GM21825 (cell line): Measurements from ENCODE around the gene MED13L.

Experiments
- ATAC-seq: cut with Tn5 transposase; IDR thresholded peaks from one replicate; pipeline ENCODE4 v1.9.1; 2021; ENCODE audit warnings: mild to moderate bottlenecking, moderate library complexity; ENCODE audit not compliant: unreplicated experiment

MED13L gene

DNA sequence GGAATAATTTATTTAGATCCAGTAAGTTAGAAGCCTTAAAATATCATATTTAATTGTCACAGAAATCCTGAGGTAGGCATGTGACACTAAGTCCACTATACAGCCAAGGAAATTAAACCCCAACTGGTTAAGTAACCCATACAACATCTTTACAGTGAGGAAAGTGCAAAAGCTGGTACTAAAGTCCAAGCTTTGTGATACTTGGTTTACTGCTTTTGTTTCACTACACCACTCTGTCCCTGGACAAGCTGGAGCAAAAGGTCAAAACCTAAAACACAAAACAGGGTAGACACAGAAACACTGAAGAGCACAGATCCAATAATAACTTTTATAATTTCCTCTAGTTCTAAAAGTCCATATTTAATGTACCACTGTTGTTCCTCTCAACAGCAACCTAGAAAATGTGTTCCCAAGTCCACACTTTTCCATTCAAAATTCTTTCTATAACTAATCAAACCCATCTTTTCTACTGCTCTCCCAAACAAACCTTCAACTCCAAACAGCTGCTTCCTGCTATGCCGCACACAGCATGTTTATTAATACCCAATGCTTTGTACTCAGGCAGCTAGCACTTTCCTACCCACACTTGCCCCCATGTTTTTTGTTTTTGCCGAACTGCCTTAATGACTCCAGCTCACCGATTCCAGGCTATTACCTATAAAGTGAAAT lies 90.9 kb downstream of the MED13L start:
- ATAC-seq, result no peak

DNA sequence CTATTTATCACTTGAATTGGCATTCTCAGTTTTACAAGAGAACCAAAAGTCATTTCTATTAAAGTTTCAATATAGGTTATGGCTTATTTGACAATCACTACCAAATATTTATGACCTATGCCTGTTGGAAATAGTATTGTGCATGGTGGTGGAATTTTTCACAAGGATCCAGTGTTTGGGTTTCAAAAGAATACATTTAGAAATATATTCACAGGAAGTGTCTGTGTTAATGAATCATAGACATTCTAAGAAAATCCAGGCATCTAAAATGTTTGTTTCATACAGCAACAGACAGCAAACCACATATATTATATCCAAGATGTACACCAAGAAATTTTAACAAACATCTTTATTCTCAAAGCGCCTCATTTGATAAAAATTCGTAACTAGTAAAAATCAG lies 92.7 kb downstream of the MED13L start:
- ATAC-seq, result no peak

GRCh38 chr12:116183741-116184141 lies 93.8 kb downstream of the MED13L start:
- no peak for ATAC-seq

- ATAC-seq, result no peak
Measured at GRCh38 chr12:116182359-116183063, 95.0 kb downstream of the MED13L start.

- no peak for ATAC-seq
Measured at GRCh38 chr12:116180448-116180847, 97.0 kb downstream of the MED13L start.

- ATAC-seq, result no peak
Measured at GRCh38 chr12:116179384-116179783, 98.1 kb downstream of the MED13L start.

- ATAC-seq, result no peak
Measured at GRCh38 chr12:116177017-116177416, 100.5 kb downstream of the MED13L start.

DNA sequence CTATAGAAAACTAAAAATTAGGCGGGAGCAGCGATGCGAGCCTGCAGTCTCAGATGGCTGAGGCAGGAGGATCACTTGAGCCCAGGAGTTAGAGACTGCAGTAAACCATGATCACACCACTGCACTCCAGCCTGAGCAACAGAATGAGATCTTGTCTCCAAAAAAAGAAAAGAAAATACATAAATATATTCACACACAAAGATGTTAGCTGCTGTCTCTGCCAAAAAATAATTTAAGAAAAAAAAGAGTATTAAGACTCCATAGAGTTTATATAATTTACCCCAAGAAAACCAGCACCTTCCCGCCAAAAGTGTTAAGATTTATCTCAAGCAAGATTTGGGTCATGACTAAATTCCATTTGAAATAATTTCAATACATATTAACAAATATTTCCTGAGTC lies 102.6 kb downstream of the MED13L start:
- ATAC-seq, result no peak

DNA sequence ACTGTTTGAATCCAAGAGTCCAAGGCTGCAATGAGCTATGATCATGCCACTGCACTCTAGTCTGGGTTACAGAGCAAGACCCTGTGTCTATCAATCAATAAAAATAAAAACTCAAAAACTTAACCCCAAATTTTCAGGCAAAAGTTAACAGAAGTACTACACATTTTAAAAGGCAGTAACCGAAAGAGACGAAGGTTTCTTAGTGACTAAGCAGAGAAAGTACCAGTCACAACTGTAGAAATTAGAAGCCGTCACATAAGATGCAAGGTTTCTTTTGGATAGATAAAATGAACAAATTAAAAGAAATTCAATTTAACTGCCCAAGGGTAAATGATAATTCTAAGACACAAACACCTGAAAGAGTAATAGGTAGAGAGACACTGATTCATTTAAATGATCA lies 103.5 kb downstream of the MED13L start:
- no peak for ATAC-seq

DNA sequence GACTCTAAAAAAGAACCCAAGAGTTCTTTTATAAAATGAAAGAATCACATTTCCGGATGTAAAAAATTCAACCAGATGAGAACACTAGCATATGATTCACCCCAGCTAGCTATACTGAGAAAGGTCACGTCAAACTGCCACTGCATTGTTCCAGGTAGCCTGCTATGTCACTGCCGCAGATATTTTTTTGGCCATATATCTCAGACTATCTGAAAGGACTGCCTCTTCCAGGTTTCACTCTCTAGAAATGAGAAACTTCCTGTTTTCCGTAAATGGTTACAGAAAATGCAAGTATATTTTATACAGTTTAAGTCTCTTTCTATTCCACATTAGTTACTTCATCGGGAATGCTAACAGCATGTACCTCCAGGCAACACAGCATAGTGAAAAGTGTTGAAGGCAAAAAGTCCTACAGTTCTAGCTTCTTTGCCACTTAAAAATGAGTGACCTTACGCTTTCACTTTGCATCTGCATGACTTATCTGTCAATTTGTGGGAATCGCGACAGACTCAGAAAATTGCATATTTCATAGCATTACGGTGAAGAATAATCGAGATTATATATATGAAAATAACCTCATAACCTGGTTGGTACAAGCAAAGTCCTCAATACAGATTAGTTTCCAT lies 105.2 kb downstream of the MED13L start:
- peak; percentile 86 for ATAC-seq

- no peak for ATAC-seq
Measured at GRCh38 chr12:116171549-116171948, 105.9 kb downstream of the MED13L start.

DNA sequence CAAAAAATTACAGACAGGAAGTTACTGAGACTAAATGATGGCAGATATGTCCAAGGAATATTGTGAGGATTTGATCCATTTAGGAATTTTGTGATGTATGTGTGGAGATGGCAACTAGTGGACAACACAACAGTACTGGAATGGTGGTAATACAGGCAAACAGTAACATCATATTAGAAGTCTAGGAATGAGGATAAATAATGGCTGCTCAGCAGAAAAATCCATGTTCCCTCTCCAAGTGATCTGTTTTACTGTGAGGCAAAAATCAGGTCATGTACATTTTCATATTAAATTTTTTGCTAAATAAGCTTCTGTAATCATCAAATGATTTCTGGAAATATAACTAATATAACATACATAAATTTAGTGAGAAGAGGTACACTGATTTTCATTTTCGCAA lies 108.4 kb downstream of the MED13L start:
- no peak for ATAC-seq

- no peak for ATAC-seq
Measured at GRCh38 chr12:116166306-116166705, 111.2 kb downstream of the MED13L start.

DNA sequence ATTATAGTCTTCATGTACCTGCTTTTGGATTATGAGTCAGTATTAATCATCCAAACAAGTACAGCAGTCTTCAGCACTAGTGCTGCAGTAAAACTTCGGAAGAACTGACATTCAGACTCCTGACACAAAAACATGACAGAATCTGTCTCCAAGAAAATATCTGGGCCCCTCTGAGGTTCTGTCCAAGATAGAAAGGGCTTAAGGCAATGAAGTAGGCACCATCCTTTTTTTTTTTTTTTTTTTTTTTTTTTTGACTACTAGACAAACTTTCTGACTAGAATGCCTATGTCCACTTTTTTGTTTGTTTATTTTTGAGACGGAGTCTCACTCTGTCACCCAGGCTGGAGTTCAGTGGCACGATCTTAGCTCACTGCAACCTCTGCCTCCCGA lies 112.5 kb downstream of the MED13L start:
- no peak for ATAC-seq

- no peak for ATAC-seq
Measured at GRCh38 chr12:116164250-116165035, 113.0 kb downstream of the MED13L start.

DNA sequence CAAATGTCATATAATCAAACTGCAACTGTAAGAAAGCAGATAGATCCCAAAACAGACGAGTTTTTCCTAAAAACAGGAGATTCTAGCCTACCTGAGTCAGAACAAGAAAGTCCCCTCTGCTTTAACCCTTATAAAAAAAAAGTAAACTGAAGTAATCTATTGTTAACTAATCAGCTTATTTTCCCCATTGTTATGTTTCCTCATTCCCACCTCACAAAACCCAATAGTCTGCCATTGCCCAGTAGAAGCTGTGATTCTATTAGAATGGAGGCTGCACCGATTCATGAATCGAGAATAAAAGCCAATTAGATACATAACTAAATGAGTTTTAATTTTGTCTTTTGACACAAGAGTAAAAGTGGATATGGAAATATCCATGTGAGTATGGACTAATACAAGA lies 115.4 kb downstream of the MED13L start:
- ATAC-seq, result no peak

- no peak for ATAC-seq
Measured at GRCh38 chr12:116161588-116161987, 115.9 kb downstream of the MED13L start.

DNA sequence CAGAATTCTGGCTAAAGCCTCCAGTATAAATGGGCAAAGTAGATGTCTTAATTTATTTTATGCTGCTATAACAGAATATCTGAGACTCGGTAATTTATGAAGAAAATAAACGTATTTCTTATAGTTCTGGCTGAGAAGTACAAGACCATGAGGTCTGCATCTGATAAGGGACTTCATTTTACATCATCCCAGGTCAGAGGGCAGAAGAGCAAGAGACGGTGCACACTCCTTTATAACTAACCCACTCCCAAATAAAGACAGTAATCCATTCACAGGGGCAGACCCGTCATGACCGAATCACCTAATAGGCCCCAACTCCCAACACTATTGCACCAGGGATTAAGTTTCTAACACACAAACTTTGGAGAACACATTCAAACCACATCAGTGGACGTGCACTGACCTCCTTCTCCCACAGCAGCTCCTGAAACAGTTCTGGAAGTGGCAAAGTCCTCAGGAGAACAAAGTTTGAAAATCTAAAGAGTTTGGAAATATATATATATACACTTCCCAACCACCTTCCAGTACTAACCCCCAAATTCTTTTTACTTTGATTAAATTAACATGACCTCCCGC lies 116.5 kb downstream of the MED13L start:
- no peak for ATAC-seq

DNA sequence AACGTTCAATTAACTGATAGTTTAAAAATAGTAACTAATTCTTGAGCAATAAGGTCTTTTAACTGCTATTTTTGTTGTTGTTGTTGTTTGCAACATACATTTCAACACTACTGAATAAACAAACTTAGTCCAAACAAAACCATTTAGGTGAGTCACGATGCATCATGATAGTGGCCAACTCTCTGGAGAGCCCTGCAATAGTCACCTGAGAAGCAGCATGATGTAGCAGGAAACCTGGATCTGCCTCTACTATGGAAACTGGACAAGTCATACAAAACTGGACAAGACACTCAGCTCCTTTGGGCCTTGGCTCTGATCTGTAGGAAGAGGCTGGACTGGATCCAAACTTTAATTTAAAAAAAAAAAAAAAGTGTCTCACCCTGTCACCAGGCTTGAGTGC lies 117.3 kb downstream of the MED13L start:
- ATAC-seq, result no peak

GRCh38 chr12:116159593-116160200 lies 117.8 kb downstream of the MED13L start:
- ATAC-seq, result no peak

DNA sequence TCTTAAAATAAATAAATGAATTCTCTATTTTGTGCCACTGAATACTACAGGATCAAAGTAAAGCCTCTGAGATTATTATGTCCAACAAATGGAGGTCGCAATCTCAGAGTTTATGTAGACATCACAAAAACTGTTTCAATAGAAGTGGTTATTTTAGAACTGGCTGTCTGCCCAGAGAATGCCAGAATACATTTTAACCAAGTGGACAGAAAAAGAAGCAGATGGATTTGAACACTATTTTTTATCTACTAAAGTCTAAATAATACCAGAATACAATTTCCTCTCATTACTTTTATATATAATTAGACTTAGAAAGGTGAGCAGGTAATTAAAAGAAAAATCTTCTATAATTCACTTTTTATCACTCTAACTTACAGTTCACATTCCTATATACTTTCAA lies 118.3 kb downstream of the MED13L start:
- ATAC-seq, result no peak
